ENCODE data around the gene L3MBTL4.

The L3MBTL4 gene

DNA sequence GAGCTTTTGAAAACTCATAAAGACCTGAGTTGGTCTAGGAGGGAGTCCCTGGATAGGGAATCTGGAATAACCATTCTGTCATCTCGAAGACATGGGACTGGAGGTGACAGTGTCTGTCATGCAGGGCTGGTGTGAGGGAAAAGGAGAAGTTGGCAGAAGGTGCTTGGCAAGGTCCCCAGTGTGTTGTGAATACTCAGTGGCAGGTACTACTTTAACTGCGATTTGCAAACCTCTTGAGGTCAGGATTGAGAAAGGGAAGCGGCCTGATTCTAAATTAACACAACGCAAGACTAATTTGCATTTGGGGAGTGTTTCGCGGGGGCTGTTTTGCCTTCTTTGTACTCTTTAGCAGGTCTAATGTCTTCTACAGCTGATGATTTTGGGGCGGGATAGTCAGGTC is 442.4 kb downstream of the L3MBTL4 start:
- TF ChIP-seq CTCF (IDR thresholded peaks at IDR 0.05; ENCODE audit: insufficient read depth, missing control alignments): no peak
- FAIRE-seq (no peak), DNase-seq (ENCODE audit: insufficient read length, low spot score) (no peak)

DNA sequence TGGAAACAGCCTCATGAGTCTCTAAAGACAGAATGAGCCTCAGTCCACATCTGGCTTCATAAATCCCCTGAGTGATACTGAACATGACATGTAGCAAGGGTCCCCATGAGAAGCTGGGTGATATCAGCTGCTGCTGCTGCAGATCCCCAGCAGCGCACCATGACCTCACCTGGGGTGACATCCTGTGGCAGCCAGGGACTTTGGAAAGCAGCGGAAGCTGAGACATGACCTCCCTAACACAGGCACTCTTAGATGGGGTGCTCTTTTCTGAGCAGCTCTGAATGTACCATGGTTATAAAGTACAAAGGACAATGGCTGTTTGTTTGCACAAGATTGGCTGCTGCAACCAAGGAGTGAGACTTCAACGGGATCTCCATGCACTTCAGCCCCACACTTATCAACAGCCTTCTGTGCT is 444.7 kb downstream of the L3MBTL4 start:
- FAIRE-seq (no peak), DNase-seq (ENCODE audit: insufficient read length, low spot score) (no peak)
- no peak for TF ChIP-seq CTCF (IDR thresholded peaks at IDR 0.05; ENCODE audit: insufficient read depth, missing control alignments)

DNA sequence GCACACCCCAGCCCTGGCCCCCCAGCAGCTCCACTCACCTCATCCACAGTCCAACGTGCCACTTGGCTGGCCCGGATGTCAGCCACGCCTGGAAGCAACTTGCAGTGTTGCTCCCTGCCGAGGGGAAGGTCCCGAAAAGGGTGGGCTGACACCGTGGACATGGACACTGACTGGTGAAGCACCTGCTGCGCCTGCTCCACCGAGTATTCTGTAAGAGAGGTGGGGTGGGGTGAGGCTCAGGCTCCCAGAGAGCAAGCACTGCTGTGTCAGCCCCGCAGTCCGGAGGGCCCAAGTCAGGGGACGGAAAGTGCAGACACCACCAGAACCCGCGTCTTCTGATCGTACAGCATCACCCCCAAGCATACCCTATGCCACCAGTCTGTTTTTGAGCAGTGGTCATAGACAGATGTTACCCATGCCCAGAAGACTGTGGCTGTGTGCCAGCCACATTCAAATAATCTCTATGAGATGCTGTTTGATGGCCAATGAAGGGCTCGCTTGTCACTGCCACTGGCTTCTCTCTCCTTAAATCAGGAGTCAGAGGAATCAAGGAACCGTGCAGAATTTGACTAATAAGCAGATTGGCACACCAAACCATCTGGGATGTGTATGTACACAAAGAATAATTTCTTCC is 445.2 kb downstream of the L3MBTL4 start:
- TF ChIP-seq CTCF (IDR thresholded peaks at IDR 0.05; ENCODE audit: insufficient read depth, missing control alignments): no peak
- no peak for FAIRE-seq
- no peak for DNase-seq (ENCODE audit: insufficient read length, low spot score)

GRCh38 chr18:5967666-5968065 is 447.0 kb downstream of the L3MBTL4 start:
- FAIRE-seq: no peak
- no peak for DNase-seq (ENCODE audit: insufficient read length, low spot score)
- no peak for TF ChIP-seq CTCF (IDR thresholded peaks at IDR 0.05; ENCODE audit: insufficient read depth, missing control alignments)

GRCh38 chr18:5967007-5967406 is 447.7 kb downstream of the L3MBTL4 start:
- FAIRE-seq: no peak
- no peak for TF ChIP-seq CTCF (IDR thresholded peaks at IDR 0.05; ENCODE audit: insufficient read depth, missing control alignments)
- no peak for DNase-seq (ENCODE audit: insufficient read length, low spot score)

DNA sequence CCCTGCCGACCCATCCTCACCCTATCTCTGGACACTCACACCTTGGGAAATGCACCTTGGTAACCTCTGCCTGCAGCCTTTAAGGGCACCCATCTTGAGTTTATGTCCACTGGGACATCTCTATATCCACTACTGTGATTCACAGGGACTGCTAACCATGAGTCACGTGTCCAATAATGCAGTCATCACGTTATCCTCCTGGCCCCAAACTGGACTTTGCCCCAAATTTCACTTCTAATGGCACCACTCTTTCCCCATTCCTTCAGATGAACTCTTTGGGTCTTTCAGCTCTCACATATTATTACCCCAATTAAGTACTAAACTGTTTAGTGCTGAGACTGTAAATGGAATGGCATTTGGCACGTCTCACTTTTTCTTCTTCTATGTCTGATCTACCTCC is 448.2 kb downstream of the L3MBTL4 start:
- FAIRE-seq (no peak), DNase-seq (ENCODE audit: insufficient read length, low spot score) (no peak)
- TF ChIP-seq CTCF (IDR thresholded peaks at IDR 0.05; ENCODE audit: insufficient read depth, missing control alignments): no peak

- TF ChIP-seq CTCF (IDR thresholded peaks at IDR 0.05; ENCODE audit: insufficient read depth, missing control alignments): no peak
- FAIRE-seq: no peak
These were observed 449.7 kb downstream of the L3MBTL4 start for GRCh38 chr18:5964996-5965395.

More at GRCh38 chr18:5964996-5965395, 449.7 kb downstream of the L3MBTL4 start:
- no peak for DNase-seq (ENCODE audit: insufficient read length, low spot score)
